Mesendoderm (in vitro differentiated cells): Measurements from ENCODE around the gene CYYR1.

Source experiments
- DNase-seq: peaks from one replicate; pipeline ENCODE4 v3.0.0; 2013
- H2AK5ac ChIP-seq: 2 replicates; pipeline ENCODE4 v1.6.1; 2013; ENCODE audit warnings: low read length, inconsistent platforms
- H2BK120ac ChIP-seq: 2 replicates; pipeline ENCODE4 v1.6.1; 2013; ENCODE audit warnings: low read depth, mild to moderate bottlenecking, low read length, moderate library complexity, mixed read lengths
- H2BK15ac ChIP-seq: replicated peaks from 2 replicates; pipeline ENCODE4 v1.6.1; 2013; ENCODE audit warnings: low read depth, mild to moderate bottlenecking, moderate library complexity
- H2BK5ac ChIP-seq: 2 replicates; pipeline ENCODE4 v1.6.1; 2013; ENCODE audit warnings: low read length, inconsistent platforms
- H3K18ac ChIP-seq: 2 replicates; pipeline ENCODE4 v1.6.1; 2013; ENCODE audit warnings: mild to moderate bottlenecking, low read length, mixed read lengths
- H3K23ac ChIP-seq: one replicate; pipeline ENCODE4 v1.6.1; 2013; ENCODE audit warnings: low read length
- H3K27ac ChIP-seq: 2 replicates; pipeline ENCODE4 v1.5.1; 2013; ENCODE audit warnings: low read depth, mild to moderate bottlenecking, inconsistent platforms, low read length, moderate library complexity
- H3K27me3 ChIP-seq: 2 replicates; pipeline ENCODE4 v1.6.1; 2013; ENCODE audit warnings: low read length, control low read depth, mild to moderate bottlenecking, inconsistent platforms; ENCODE audit not compliant: insufficient read depth, poor library complexity
- H3K36me3 ChIP-seq: 2 replicates; pipeline ENCODE4 v1.6.1; 2013; ENCODE audit warnings: low read length, inconsistent platforms; ENCODE audit not compliant: control insufficient read depth, insufficient read depth
- H3K4ac ChIP-seq: one replicate; pipeline ENCODE4 v1.6.1; 2013; ENCODE audit warnings: low read depth, mild to moderate bottlenecking, low read length, moderate library complexity
- H3K4me1 ChIP-seq: 2 replicates; pipeline ENCODE4 v1.6.1; 2013; ENCODE audit warnings: low read depth, low read length, inconsistent platforms; ENCODE audit not compliant: control insufficient read depth
- H3K4me2 ChIP-seq: 2 replicates; pipeline ENCODE4 v1.6.1; 2013; ENCODE audit warnings: low read length
- H3K4me3 ChIP-seq: 2 replicates; pipeline ENCODE4 v1.5.1; 2013; ENCODE audit warnings: mild to moderate bottlenecking, low read length
- H3K56ac ChIP-seq: one replicate; pipeline ENCODE4 v1.6.1; 2013; ENCODE audit warnings: low read length
- H3K79me1 ChIP-seq: 2 replicates; pipeline ENCODE4 v1.6.1; 2013; ENCODE audit warnings: low read length, inconsistent platforms
- H3K79me2 ChIP-seq: 2 replicates; pipeline ENCODE4 v1.6.1; 2013; ENCODE audit warnings: mild to moderate bottlenecking, low read length; ENCODE audit not compliant: control insufficient read depth, insufficient read depth
- H3K9ac ChIP-seq: 2 replicates; pipeline ENCODE4 v1.6.1; 2013; ENCODE audit warnings: low read length, inconsistent platforms
- H4K5ac ChIP-seq: one replicate; pipeline ENCODE4 v1.6.1; 2013; ENCODE audit warnings: low read length
- H4K8ac ChIP-seq: one replicate; pipeline ENCODE4 v1.6.1; 2013; ENCODE audit warnings: low read depth, mild to moderate bottlenecking, control low read depth, low read length, moderate library complexity
- WGBS: extraction: QIAGEN DNeasy Blood & Tissue Kit; methylation state at CpG from one replicate; pipeline ENCODE4 v1.1.7; 2013; ENCODE audit warnings: low lambda C conversion rate, missing lambda C conversion rate; ENCODE audit not compliant: insufficient coverage; ENCODE audit errors: extremely low coverage; 5-methylcytosine and 5-hydroxymethylcytosine counted together

CYYR1 gene

GRCh38 chr21:26581818-26582217 lies 8.7 kb upstream of the CYYR1 start:
- WGBS, result no CpG with 5 or more reads among the region's 1 CpG
- no peaks in the 10 kb centered on the region for H3K4me1 ChIP-seq
- DNase-seq, result no peak
- H3K18ac ChIP-seq, result no peak overlapping the region
- no peak overlapping the region for H3K23ac ChIP-seq
- H2BK5ac ChIP-seq, result no peak overlapping the region
- no peaks in the 10 kb centered on the region for H3K79me2 ChIP-seq
- no peak overlapping the region for H3K4me3 ChIP-seq
- no peak overlapping the region for H3K56ac ChIP-seq
- no peak overlapping the region for H2AK5ac ChIP-seq
- H3K27ac ChIP-seq, result no peak overlapping the region
- H3K4ac ChIP-seq, result no peak overlapping the region
- H3K36me3 ChIP-seq, result no peaks in the 10 kb centered on the region
- no peak overlapping the region for H2BK15ac ChIP-seq
- no peak overlapping the region for H4K8ac ChIP-seq
- H4K5ac ChIP-seq, result no peak overlapping the region
- no peak overlapping the region for H2BK120ac ChIP-seq
- no peak overlapping the region for H3K9ac ChIP-seq
- no peak overlapping the region for H3K4me2 ChIP-seq
- H3K79me1 ChIP-seq, result no peaks in the 10 kb centered on the region
- no peaks in the 10 kb centered on the region for H3K27me3 ChIP-seq

GRCh38 chr21:26572076-26572701 lies 897 bp downstream of the CYYR1 start:
- H2BK5ac ChIP-seq, result no peak overlapping the region
- no CpG with 5 or more reads among the region's 11 CpGs for WGBS
- H3K79me1 ChIP-seq, result peaks cover 1% of the 10 kb centered on the region
- peak overlapping the region; percentile 16 for H4K8ac ChIP-seq
- H3K4ac ChIP-seq, result peak overlapping the region; percentile 26
- H3K9ac ChIP-seq, result peak overlapping the region; percentile 92
- peaks cover 31% of the 10 kb centered on the region for H3K79me2 ChIP-seq
- H2AK5ac ChIP-seq, result no peak overlapping the region
- peak overlapping the region; percentile 24 for H3K4me2 ChIP-seq
- H3K4me3 ChIP-seq, result peak overlapping the region; percentile 85
- DNase-seq, result no peak
- H3K27ac ChIP-seq, result peak overlapping the region; percentile 72
- no peaks in the 10 kb centered on the region for H3K27me3 ChIP-seq
- no peak overlapping the region for H2BK120ac ChIP-seq
- no peaks in the 10 kb centered on the region for H3K4me1 ChIP-seq
- peak overlapping the region; percentile 97 for H3K56ac ChIP-seq
- H4K5ac ChIP-seq, result no peak overlapping the region
- H3K18ac ChIP-seq, result peak overlapping the region; percentile 16
- H3K36me3 ChIP-seq, result no peaks in the 10 kb centered on the region
- H3K23ac ChIP-seq, result no peak overlapping the region
- H2BK15ac ChIP-seq, result no peak overlapping the region

GRCh38 chr21:26570203-26570602 lies 2.9 kb downstream of the CYYR1 start:
- H2BK120ac ChIP-seq, result no peak overlapping the region
- no peak overlapping the region for H3K27ac ChIP-seq
- no peak overlapping the region for H3K23ac ChIP-seq
- no CpG with 5 or more reads among the region's 3 CpGs for WGBS
- no peak overlapping the region for H3K9ac ChIP-seq
- H2BK5ac ChIP-seq, result no peak overlapping the region
- H3K4ac ChIP-seq, result no peak overlapping the region
- H3K18ac ChIP-seq, result no peak overlapping the region
- H3K27me3 ChIP-seq, result no peaks in the 10 kb centered on the region
- H2AK5ac ChIP-seq, result no peak overlapping the region
- no peak overlapping the region for H2BK15ac ChIP-seq
- H3K36me3 ChIP-seq, result no peaks in the 10 kb centered on the region
- H4K5ac ChIP-seq, result no peak overlapping the region
- H3K4me3 ChIP-seq, result no peak overlapping the region
- no peak overlapping the region for H3K56ac ChIP-seq
- no peaks in the 10 kb centered on the region for H3K4me1 ChIP-seq
- peak; percentile 57 for DNase-seq
- no peak overlapping the region for H3K4me2 ChIP-seq
- peaks cover 31% of the 10 kb centered on the region for H3K79me2 ChIP-seq
- H4K8ac ChIP-seq, result no peak overlapping the region
- peaks cover 1% of the 10 kb centered on the region for H3K79me1 ChIP-seq

- Histone ChIP-seq H3K9ac (no peak overlapping the region), H3K79me2 (peaks cover 20% of the 10 kb centered on the region), H3K27ac (no peak overlapping the region), H3K56ac (no peak overlapping the region), H3K4me2 (no peak overlapping the region), H3K79me1 (peaks cover 1% of the 10 kb centered on the region), H4K8ac (no peak overlapping the region), H3K4ac (no peak overlapping the region), H2BK15ac (no peak overlapping the region), H3K36me3 (no peaks in the 10 kb centered on the region), H3K27me3 (no peaks in the 10 kb centered on the region), H3K23ac (no peak overlapping the region), H3K4me1 (no peaks in the 10 kb centered on the region), H3K4me3 (no peak overlapping the region), H2AK5ac (no peak overlapping the region), H2BK120ac (no peak overlapping the region), H2BK5ac (no peak overlapping the region), H4K5ac (no peak overlapping the region), H3K18ac (no peak overlapping the region)
- DNase-seq, result no peak
- WGBS, result no CpG with 5 or more reads among the region's 2 CpGs
These were observed 7.5 kb downstream of the CYYR1 start for GRCh38 chr21:26565546-26565945.

GRCh38 chr21:26565111-26565510 lies 8.0 kb downstream of the CYYR1 start:
- Histone ChIP-seq H3K4me2 (no peak overlapping the region), H3K4me1 (no peaks in the 10 kb centered on the region), H2BK5ac (no peak overlapping the region), H3K4ac (no peak overlapping the region), H3K36me3 (no peaks in the 10 kb centered on the region), H3K79me2 (peaks cover 20% of the 10 kb centered on the region), H4K8ac (no peak overlapping the region), H3K56ac (no peak overlapping the region), H3K79me1 (peaks cover 1% of the 10 kb centered on the region), H3K9ac (no peak overlapping the region), H3K27me3 (no peaks in the 10 kb centered on the region), H3K27ac (no peak overlapping the region), H4K5ac (no peak overlapping the region), H2BK15ac (no peak overlapping the region), H3K4me3 (no peak overlapping the region), H2BK120ac (no peak overlapping the region), H3K18ac (no peak overlapping the region), H3K23ac (no peak overlapping the region), H2AK5ac (no peak overlapping the region)
- DNase-seq, result no peak
- WGBS, result no CpG with 5 or more reads among the region's 6 CpGs
